ENCODE measurements around the gene NOSIP.
A peak's percentile ranks its signal among the peaks of the same experiment; 100 is the strongest.

Gene NOSIP

DNA sequence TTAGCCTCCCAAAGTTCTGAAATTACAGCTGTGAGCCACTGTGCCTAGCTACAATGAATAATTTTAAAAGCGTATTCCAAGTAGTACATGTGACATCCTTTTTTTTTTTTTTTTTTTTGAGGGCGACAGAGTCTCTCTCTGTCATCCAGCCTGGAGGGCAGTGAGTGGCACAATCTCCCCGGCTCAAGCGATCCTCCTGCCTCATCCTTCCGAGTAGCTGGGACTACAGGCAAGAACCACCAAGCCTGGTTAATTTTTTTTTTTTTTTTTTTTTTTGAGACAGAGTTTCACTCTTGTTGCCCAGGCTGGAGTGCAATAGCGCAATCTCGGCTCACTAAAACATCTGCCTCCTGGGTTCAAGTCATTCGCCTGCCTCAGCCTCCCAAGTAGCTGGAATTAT, 6.9 kb upstream of the NOSIP start:
- WGBS, result 89% methylated on average over 8 of the region's 8 CpGs
- Histone ChIP-seq H3K9me3 (ENCODE audit: insufficient read depth, low read depth, low read length) (no peaks in the 10 kb centered on the region), H3K36me3 (ENCODE audit: insufficient read depth, low read length) (no peaks in the 10 kb centered on the region), H3K4me3 (ENCODE audit: low read length) (no peak overlapping the region), H3K27me3 (ENCODE audit: insufficient read depth, low read length) (no peaks in the 10 kb centered on the region), H3K9ac (ENCODE audit: low read depth, low read length) (no peak overlapping the region), H3K27ac (ENCODE audit: low read depth, low read length) (no peak overlapping the region), H3K4me1 (ENCODE audit: insufficient read depth, low read length) (peaks cover 6% of the 10 kb centered on the region; the same call in 1 of the 2 replicates)

DNA sequence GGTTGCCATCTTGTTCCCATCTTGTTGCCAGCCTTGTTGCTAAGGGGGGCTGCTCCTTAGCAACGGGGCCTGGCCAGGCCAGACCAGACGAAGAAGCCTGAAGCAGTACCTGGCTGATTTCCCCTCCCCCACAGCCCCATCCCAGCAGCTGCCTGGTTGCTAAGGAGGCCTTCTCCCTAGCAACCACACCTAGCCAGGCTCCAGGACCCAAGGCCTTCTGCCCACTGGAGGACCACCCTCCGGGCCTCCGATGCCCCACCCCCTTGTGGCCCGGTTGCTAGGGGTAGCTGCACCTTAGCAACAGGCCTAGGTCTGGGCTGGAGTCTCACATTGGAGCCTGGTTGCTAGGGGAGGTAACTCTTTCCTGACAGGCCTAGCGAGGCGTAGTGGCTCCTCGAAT, 4.7 kb upstream of the NOSIP start:
- Histone ChIP-seq H3K27me3 (ENCODE audit: insufficient read depth, low read length) (no peaks in the 10 kb centered on the region), H3K4me3 (ENCODE audit: low read length) (no peak overlapping the region), H3K9ac (ENCODE audit: low read depth, low read length) (no peak overlapping the region), H3K4me1 (ENCODE audit: insufficient read depth, low read length) (peaks cover 9% of the 10 kb centered on the region; the same call in 1 of the 2 replicates), H3K27ac (ENCODE audit: low read depth, low read length) (no peak overlapping the region), H3K36me3 (ENCODE audit: insufficient read depth, low read length) (no peaks in the 10 kb centered on the region), H3K9me3 (ENCODE audit: insufficient read depth, low read depth, low read length) (no peaks in the 10 kb centered on the region)
- WGBS, result 61% methylated on average over 8 of the region's 8 CpGs

GRCh38 chr19:49583239-49583638, 2.9 kb upstream of the NOSIP start:
- no peak overlapping the region for H3K4me3 ChIP-seq (ENCODE audit: low read length)
- H3K4me1 ChIP-seq (ENCODE audit: insufficient read depth, low read length), result peaks cover 16% of the 10 kb centered on the region
- 67% methylated on average over 2 of the region's 2 CpGs for WGBS
- no peaks in the 10 kb centered on the region for H3K36me3 ChIP-seq (ENCODE audit: insufficient read depth, low read length)
- H3K9ac ChIP-seq (ENCODE audit: low read depth, low read length), result no peak overlapping the region
- H3K9me3 ChIP-seq (ENCODE audit: insufficient read depth, low read depth, low read length), result no peaks in the 10 kb centered on the region
- H3K27me3 ChIP-seq (ENCODE audit: insufficient read depth, low read length), result no peaks in the 10 kb centered on the region
- no peak overlapping the region for H3K27ac ChIP-seq (ENCODE audit: low read depth, low read length)

DNA sequence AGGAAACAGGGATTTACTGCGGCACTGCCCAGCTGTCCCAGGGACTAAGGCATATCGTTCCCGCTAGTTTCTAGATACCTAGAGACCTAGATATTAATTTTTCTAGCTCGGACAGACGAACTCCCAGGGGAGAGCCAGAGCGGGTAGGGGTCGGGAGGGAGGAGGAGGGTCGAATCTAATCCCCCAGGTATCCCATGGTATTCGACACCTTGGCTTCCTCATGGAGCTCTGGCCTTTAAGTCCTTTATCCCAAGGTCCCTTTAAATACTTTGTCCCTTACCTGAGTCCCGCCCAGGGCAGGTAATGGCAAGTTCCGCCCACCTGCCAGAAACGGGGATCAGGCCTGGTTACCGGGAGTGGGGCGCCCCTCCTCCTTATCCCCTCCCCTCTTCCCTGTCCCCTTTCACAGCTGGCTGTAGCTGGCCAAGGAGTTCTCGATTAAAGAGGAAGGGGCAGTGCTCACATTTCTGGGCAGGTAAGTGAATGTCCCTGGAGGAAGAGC, 702 bp upstream of the NOSIP start, which contains the start of gene PRRG2:
PRRG2 (plus strand) TSS at position 310 of the 502 bp plus-strand sequence. CDS start 1,904 bp downstream, outside the sequence.
- Histone ChIP-seq H3K4me3 (ENCODE audit: low read length) (peak within 1 kb of the TSS; percentile 90), H3K4me1 (ENCODE audit: insufficient read depth, low read length) (peaks cover 16% of the 10 kb centered on the region), H3K9me3 (ENCODE audit: insufficient read depth, low read depth, low read length) (no peaks in the 10 kb centered on the region), H3K36me3 (ENCODE audit: insufficient read depth, low read length) (peaks cover 6% of the 10 kb centered on the region; the same call in 1 of the 2 replicates), H3K27ac (ENCODE audit: low read depth, low read length) (no peak within 1 kb of the TSS; the same call in 1 of the 2 replicates), H3K9ac (ENCODE audit: low read depth, low read length) (peak within 1 kb of the TSS; percentile 87), H3K27me3 (ENCODE audit: insufficient read depth, low read length) (no peaks in the 10 kb centered on the region)
- WGBS, result 71% methylated on average over 15 of the region's 15 CpGs

DNA sequence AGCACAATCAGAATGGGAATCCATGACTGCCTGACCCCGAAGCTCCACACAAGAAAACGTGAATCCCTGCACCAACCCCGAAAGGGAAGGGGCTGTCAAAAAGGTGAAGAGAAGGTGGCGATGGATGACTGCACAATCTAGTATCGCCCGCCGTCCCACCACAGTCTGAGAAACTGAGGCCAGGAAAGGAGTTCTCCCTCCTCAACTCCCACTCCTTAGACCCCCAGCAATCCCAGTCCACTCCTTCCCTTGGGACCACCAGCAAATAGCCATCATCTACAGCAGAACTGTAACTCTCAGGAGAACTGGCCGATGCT, 451 bp downstream of the NOSIP start:
- no peak overlapping the region; the same call in 1 of the 2 replicates for H3K27ac ChIP-seq (ENCODE audit: low read depth, low read length)
- H3K4me3 ChIP-seq (ENCODE audit: low read length), result peak overlapping the region; percentile 90
- peaks cover 14% of the 10 kb centered on the region for H3K36me3 ChIP-seq (ENCODE audit: insufficient read depth, low read length)
- H3K9ac ChIP-seq (ENCODE audit: low read depth, low read length), result peak overlapping the region; percentile 87
- 5% methylated on average over 8 of the region's 8 CpGs for WGBS
- no peaks in the 10 kb centered on the region for H3K9me3 ChIP-seq (ENCODE audit: insufficient read depth, low read depth, low read length)
- no peaks in the 10 kb centered on the region for H3K27me3 ChIP-seq (ENCODE audit: insufficient read depth, low read length)
- peaks cover 11% of the 10 kb centered on the region for H3K4me1 ChIP-seq (ENCODE audit: insufficient read depth, low read length)

- Histone ChIP-seq H3K27ac (ENCODE audit: low read depth, low read length) (no peak overlapping the region), H3K36me3 (ENCODE audit: insufficient read depth, low read length) (peaks cover 19% of the 10 kb centered on the region), H3K9me3 (ENCODE audit: insufficient read depth, low read depth, low read length) (no peaks in the 10 kb centered on the region), H3K4me1 (ENCODE audit: insufficient read depth, low read length) (peaks cover 10% of the 10 kb centered on the region), H3K9ac (ENCODE audit: low read depth, low read length) (peak overlapping the region; percentile 87; the same call in 1 of the 2 replicates), H3K4me3 (ENCODE audit: low read length) (peak overlapping the region; percentile 90), H3K27me3 (ENCODE audit: insufficient read depth, low read length) (no peaks in the 10 kb centered on the region)
- 99% methylated on average over 4 of the region's 4 CpGs for WGBS
These were observed 1.2 kb downstream of the NOSIP start for GRCh38 chr19:49579193-49579592.

DNA sequence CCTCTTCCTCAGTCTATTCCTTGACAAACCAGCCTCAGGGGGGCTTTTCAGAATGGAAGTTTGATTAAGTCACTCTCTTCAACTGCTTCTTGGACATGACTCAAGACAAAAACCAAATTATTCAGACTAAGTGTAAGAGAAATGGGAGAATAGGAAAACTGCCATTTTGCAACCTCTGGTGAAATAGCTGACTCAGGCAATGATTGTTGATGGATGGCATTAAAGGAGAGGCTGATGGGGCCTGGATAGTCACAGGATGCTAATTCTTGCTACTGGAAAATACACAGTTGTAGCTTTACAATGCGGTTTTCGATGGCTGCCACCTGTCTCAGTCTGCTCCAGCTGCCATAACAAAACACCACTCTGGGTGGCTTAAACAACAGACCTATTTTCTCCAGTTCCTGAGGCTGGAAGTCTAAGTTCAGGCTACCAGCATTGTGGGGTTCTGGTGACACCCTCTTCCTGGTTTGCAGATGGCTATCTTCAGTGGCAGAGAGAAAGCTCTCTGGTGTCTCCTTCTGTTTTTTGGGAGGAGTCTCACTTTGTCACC, 6.1 kb downstream of the NOSIP start:
- Histone ChIP-seq H3K4me3 (ENCODE audit: low read length) (no peak overlapping the region), H3K4me1 (ENCODE audit: insufficient read depth, low read length) (peaks cover 9% of the 10 kb centered on the region), H3K9me3 (ENCODE audit: insufficient read depth, low read depth, low read length) (no peaks in the 10 kb centered on the region), H3K36me3 (ENCODE audit: insufficient read depth, low read length) (peaks cover 27% of the 10 kb centered on the region), H3K27me3 (ENCODE audit: insufficient read depth, low read length) (no peaks in the 10 kb centered on the region), H3K27ac (ENCODE audit: low read depth, low read length) (no peak overlapping the region), H3K9ac (ENCODE audit: low read depth, low read length) (no peak overlapping the region)
- WGBS, result 98% methylated on average over 2 of the region's 2 CpGs

DNA sequence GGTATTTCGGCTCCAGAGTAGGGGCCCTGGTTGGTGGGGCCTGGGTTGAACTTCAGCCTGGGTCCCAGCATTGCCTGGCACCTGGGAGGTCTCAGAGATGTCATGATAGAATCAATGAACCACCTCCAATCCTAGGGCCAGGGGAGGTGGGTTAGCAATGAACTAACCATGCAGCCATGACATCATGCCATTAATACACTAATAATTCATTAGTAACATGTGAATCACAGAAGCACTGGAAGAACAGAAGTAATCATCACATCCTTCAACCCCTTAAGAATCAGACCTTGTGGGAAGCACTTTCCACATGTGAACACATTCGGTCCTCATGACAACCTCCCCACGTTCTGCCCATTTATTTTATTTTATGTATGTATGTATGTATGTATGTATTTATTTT, 6.9 kb downstream of the NOSIP start:
- Histone ChIP-seq H3K27ac (ENCODE audit: low read depth, low read length) (no peak overlapping the region), H3K27me3 (ENCODE audit: insufficient read depth, low read length) (no peaks in the 10 kb centered on the region), H3K36me3 (ENCODE audit: insufficient read depth, low read length) (peaks cover 27% of the 10 kb centered on the region), H3K4me3 (ENCODE audit: low read length) (no peak overlapping the region), H3K9ac (ENCODE audit: low read depth, low read length) (no peak overlapping the region), H3K4me1 (ENCODE audit: insufficient read depth, low read length) (peaks cover 5% of the 10 kb centered on the region), H3K9me3 (ENCODE audit: insufficient read depth, low read depth, low read length) (no peaks in the 10 kb centered on the region)
- WGBS, result 97% methylated on average over 1 of the region's 3 CpGs

DNA sequence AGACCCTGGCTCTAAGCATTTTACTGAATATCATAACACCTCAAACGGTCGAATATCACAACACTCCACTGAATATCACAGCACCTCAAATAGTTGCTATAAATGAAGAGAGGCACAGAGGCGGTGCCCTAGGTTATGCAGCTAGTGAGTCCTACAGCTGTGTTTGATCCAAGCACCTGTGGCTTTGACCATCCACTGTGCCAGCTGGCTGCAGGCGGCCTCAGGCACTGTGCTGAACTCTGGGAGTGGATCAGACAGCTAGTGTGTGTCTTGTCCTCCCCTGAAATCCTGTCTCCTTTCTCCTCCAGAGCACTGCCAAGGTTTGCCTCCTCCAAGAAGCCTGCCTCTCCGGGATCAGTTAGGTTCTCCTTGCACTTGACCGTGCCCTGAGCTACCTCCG, 7.3 kb downstream of the NOSIP start:
- Histone ChIP-seq H3K4me3 (ENCODE audit: low read length) (no peak overlapping the region), H3K27me3 (ENCODE audit: insufficient read depth, low read length) (no peaks in the 10 kb centered on the region), H3K9me3 (ENCODE audit: insufficient read depth, low read depth, low read length) (no peaks in the 10 kb centered on the region), H3K27ac (ENCODE audit: low read depth, low read length) (no peak overlapping the region), H3K4me1 (ENCODE audit: insufficient read depth, low read length) (peaks cover 5% of the 10 kb centered on the region), H3K9ac (ENCODE audit: low read depth, low read length) (no peak overlapping the region), H3K36me3 (ENCODE audit: insufficient read depth, low read length) (peaks cover 27% of the 10 kb centered on the region)
- 94% methylated on average over 7 of the region's 7 CpGs for WGBS

DNA sequence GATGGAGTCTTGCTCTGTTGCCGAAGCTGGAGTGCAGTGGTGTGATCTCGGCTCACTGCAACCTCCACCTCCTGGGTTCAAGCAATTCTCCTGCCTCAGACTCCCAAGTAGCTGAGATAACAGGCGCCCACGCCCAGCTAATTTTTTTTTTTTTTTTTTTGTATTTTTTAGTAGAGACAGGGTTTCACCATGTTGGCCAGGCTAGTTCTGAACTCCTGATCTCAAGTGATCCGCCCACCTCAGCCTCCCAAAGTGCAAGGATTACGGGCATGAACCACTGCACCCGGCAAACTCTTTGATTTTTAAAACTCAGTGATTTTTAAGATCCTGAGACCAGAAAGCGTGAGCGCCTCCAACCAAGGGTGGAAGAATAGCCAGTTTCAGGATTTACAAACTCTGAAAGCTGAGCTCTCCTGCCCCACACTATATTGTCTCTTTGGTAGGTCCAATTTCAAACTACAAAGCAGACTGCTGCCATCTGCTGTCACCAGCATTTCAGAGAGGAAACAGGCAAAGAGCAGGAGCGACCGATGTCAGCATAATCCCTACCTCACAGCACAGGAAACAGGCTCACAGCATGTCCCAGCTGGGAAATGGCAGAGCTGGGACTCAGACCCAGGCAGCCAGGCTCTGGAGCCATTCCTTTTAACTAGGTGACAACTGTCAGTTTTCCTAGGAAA, 9.2 kb downstream of the NOSIP start:
- Histone ChIP-seq H3K9me3 (ENCODE audit: insufficient read depth, low read depth, low read length) (no peaks in the 10 kb centered on the region), H3K4me3 (ENCODE audit: low read length) (no peak overlapping the region), H3K36me3 (ENCODE audit: insufficient read depth, low read length) (peaks cover 22% of the 10 kb centered on the region), H3K9ac (ENCODE audit: low read depth, low read length) (no peak overlapping the region), H3K27ac (ENCODE audit: low read depth, low read length) (peak overlapping the region; percentile 52; the same call in 1 of the 2 replicates), H3K4me1 (ENCODE audit: insufficient read depth, low read length) (peaks cover 5% of the 10 kb centered on the region), H3K27me3 (ENCODE audit: insufficient read depth, low read length) (no peaks in the 10 kb centered on the region)
- 75% methylated on average over 11 of the region's 11 CpGs for WGBS

DNA sequence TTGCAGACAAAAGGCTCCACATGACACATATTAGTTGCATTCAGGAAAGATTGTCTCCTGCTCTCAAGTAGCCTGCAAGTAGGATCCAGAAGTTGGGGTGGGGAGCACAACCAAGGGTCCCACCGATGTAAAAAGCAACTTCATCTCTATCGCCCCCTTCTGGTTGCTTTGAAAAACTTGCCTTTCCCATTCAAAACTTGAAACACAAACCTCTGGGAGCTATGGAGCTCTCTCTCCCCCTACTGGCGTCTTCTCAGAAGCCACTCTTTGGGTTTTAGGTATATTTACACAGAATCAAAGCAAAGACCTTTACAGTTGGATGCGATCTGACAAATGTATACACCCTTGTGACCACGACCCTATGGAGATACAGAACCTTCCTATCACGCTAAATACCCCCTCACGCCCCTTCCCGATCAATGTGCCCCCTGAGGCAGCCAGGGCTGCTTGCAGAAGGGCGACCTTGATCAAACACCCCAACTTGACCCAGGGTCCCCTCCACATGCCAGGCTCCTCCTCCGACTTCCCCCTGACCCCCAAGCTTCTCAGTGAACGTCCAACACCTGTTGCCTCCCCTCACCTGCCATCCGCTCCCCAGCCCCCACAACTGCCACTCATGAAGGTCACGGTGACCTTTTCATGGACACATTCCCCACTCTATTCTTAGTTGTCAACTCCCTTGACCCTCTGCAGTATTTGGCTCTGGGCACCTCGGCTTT, 10.1 kb downstream of the NOSIP start:
- Histone ChIP-seq H3K36me3 (ENCODE audit: insufficient read depth, low read length) (peaks cover 15% of the 10 kb centered on the region), H3K27me3 (ENCODE audit: insufficient read depth, low read length) (no peaks in the 10 kb centered on the region), H3K27ac (ENCODE audit: low read depth, low read length) (peak overlapping the region; percentile 49; the same call in 1 of the 2 replicates), H3K9ac (ENCODE audit: low read depth, low read length) (no peak overlapping the region), H3K4me3 (ENCODE audit: low read length) (no peak overlapping the region), H3K4me1 (ENCODE audit: insufficient read depth, low read length) (peaks cover 5% of the 10 kb centered on the region), H3K9me3 (ENCODE audit: insufficient read depth, low read depth, low read length) (no peaks in the 10 kb centered on the region)
- 44% methylated on average over 14 of the region's 14 CpGs for WGBS

Data from HUES64 (cell line).